OCI-LY7 (cell line): ENCODE results near the gene MLANA.

Source experiments
- EZH2phosphoT487 ChIP-seq: fragments of 200-600 bp; sonication (generic); IDR thresholded peaks from 2 replicates; pipeline ENCODE4 v1.6.1; 2018; ENCODE audit warnings: low read depth, borderline replicate concordance, mild to moderate bottlenecking, mixed run types, antibody characterized with exemption, low read length, moderate library complexity, mixed read lengths
- TF ChIP-seq, protein P1 (sequence below): fragments of 200-600 bp; sonication (generic); conservative IDR thresholded peaks from 2 replicates; pipeline ENCODE4 v1.5.1; 2014; ENCODE audit warnings: mild to moderate bottlenecking, antibody characterized with exemption, low read length, moderate library complexity, mixed read lengths

DNA sequence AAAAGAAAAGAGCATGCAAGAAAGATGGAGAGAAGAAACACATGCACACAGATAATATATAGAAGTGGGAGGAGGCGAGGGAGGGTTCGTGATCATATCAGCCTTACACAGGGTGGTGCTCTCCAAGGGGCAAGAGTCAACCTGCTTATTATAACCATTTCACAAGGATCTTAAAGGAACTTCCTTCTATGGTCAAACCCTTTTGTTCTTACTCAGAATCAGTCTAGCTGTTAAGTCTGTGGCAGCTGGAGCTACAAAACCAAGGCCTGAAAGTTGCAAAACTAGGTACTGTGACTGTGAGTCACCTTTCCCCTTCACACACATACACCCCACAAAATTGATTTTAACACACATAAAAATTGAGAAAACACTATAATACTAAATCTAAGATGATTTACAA lies 39.2 kb upstream of the MLANA start:
- TF ChIP-seq, protein P1, sequence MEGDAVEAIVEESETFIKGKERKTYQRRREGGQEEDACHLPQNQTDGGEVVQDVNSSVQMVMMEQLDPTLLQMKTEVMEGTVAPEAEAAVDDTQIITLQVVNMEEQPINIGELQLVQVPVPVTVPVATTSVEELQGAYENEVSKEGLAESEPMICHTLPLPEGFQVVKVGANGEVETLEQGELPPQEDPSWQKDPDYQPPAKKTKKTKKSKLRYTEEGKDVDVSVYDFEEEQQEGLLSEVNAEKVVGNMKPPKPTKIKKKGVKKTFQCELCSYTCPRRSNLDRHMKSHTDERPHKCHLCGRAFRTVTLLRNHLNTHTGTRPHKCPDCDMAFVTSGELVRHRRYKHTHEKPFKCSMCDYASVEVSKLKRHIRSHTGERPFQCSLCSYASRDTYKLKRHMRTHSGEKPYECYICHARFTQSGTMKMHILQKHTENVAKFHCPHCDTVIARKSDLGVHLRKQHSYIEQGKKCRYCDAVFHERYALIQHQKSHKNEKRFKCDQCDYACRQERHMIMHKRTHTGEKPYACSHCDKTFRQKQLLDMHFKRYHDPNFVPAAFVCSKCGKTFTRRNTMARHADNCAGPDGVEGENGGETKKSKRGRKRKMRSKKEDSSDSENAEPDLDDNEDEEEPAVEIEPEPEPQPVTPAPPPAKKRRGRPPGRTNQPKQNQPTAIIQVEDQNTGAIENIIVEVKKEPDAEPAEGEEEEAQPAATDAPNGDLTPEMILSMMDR, result no peak
- TF ChIP-seq EZH2phosphoT487, result no peak
